Measurements from ENCODE around the gene ARHGEF12.

ARHGEF12 gene, protein sequence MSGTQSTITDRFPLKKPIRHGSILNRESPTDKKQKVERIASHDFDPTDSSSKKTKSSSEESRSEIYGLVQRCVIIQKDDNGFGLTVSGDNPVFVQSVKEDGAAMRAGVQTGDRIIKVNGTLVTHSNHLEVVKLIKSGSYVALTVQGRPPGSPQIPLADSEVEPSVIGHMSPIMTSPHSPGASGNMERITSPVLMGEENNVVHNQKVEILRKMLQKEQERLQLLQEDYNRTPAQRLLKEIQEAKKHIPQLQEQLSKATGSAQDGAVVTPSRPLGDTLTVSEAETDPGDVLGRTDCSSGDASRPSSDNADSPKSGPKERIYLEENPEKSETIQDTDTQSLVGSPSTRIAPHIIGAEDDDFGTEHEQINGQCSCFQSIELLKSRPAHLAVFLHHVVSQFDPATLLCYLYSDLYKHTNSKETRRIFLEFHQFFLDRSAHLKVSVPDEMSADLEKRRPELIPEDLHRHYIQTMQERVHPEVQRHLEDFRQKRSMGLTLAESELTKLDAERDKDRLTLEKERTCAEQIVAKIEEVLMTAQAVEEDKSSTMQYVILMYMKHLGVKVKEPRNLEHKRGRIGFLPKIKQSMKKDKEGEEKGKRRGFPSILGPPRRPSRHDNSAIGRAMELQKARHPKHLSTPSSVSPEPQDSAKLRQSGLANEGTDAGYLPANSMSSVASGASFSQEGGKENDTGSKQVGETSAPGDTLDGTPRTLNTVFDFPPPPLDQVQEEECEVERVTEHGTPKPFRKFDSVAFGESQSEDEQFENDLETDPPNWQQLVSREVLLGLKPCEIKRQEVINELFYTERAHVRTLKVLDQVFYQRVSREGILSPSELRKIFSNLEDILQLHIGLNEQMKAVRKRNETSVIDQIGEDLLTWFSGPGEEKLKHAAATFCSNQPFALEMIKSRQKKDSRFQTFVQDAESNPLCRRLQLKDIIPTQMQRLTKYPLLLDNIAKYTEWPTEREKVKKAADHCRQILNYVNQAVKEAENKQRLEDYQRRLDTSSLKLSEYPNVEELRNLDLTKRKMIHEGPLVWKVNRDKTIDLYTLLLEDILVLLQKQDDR (N-terminal part only)

DNA sequence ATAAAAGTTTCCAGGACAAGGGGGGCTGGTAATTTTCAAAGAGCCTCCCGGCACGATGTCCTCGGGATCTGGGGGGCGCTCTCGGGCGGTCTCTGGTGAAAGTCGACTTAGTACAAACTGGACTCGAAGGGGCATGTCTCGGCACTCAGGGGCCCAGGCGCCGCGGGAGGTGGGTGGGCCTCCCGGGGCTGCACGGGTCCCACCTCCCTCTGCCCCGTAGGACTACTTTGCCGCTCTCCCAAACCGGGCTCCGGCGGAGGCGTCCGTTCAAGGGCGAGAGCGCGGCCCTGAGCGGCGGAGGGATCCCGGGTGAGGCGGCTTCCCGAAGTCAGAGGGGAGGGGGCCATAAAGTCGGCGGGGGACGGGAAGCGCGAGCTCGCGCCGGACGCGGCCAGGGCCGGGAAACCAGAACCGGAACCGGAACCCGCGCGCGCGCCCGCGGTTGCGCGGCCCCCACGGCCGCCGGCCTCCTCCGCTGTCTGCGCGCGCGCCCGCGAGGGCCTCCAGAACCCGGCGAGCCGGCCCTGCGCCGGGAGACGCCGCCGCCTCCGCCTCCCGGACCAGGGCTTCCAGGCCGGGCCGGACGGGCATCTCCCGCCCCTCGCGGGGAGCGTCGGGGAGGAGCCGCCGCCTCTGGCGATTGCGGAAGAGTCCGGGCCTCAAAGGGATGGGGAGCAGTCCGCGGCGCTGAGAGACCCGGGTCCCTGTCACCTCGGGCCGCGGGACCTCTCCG, at the start of gene ARHGEF12:
Gene ARHGEF12 (plus strand): TSS at position 506 of the 733 bp plus-strand sequence. CDS start 831 bp downstream, outside the sequence.
- peak; percentile 83 for DNase-seq

DNA sequence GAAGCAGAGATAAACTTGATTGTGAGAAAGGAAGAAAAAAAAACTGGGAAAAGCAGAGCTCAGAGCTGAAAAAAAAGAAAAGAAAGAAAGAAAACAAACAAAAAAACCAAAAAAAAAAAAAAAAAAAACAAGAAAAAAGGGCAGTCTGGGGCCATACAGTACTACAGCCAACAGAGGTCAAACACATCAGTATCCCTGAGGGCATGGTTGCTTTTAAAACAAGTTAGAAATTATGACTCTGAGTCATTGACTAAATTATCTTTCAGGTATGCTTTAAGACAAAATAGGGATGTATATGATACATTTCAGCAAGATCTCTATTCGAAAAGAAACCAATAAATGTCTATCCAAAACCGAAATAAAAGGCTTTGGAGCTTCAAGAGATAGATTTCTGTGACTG, 48.2 kb upstream of the ARHGEF12 start:
- no peak for DNase-seq

DNA sequence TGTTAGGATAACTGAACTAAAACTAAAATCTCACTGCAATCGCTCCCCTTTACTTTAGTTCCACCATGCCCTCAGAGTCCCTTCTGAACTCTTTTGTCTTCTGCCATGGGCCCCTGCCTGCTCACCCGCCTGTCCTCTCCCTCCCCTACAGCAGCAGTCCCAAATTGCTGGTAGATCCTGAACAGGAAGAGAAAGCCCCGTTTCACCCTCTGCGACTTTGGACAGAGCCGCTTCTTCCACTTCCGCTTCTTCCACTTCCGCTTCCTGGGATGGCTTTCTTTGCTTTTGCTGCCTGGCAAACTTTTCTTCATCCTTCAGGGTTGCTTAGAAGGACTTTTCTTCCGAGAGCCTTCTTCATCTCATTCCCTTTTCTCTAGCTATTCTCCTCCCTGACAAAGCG, 46.8 kb upstream of the ARHGEF12 start:
- no peak for DNase-seq

DNA sequence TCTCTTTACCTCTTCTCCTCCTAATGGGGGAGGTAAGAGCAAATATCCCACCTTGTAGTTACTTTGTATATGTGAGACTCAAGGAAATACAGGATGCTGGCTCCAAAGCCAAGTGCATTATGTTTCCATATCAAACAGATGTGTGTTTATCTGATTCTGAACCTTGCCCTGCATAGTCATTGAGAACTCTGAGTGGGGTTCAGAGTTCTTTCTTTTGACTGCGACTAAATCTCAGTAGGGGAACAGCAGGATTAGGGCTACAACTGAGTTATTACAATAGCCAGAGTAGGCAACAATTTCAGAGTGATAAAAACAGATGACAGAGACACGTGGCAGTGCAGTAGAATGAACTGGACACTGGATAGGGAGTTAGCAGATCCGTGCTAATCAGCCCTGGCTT, 45.3 kb upstream of the ARHGEF12 start:
- DNase-seq = no peak

DNA sequence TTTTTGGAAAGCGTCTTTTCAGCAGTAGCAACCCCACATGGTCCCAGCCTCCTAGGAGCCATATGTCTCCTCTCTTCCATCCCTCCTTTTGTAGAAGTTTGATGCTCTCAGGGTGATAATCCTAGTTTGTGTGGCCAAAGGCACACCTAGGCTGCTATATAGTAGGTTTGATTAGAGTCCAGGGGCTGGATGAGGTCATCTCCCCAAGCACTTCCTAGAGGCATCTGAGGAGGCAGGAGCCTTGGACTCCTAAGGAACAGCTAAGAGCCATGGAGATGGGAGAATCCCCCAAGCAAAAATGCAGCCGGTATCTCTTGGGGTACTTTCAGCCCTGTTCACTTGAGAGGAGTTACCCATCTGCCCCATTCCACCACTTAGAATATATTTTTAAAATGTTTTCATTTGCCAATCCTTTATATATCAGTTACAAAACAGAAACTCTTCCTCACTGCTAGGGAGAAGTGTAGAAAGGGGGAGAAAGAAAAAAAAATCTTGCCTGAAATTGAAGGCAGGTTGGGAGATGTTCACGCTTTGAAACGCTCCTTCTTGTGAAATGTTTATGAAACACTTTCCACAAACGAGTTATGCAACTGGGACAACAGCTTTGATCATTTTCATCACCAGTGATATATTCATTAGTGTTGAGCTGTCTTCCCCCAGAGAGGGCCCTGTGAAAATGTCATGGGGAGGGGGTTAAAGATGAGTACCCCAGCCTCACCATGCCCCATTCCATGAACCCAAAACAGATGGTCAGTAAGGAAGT, 43.0 kb upstream of the ARHGEF12 start:
- no peak for DNase-seq

DNA sequence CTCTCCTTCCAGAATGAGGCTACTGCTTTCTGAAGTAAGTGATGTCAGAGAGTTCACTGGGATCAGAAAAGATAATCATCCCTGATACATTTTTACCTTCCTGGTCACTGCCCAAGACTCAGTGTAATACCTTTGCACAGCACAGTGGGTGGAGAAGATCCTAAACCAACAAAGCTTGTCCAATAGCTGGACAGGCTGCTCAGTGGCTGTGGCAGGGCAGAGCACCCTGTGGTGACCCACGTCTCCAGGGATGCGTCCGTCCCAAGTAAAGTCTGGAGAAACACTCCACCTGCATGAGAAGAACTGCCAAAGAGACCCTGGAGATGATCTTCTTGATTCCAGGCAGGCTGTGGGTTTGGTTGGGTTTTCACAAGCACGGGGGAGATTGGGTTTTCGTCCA, 42.1 kb upstream of the ARHGEF12 start:
- DNase-seq = no peak

DNA sequence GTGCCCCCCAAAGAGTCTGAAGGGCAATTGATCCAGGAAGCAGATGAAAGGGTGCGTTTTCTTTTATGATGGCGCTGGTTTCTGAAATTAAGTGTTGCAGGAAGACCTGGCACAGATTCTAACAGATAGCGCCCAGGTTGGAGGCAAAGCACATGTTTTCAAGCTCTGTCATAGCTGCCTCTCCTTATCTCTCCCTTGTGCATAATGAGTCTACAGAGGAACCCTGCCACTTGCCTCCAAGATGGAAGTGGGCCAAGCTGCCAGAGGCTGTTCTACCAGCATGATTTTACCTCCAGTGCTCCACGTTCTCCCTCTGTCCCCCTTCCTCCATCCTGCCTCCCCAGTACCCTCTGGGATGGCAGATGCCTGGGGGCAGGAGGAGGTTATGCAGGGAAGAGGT, 41.1 kb upstream of the ARHGEF12 start:
- no peak for DNase-seq

DNA sequence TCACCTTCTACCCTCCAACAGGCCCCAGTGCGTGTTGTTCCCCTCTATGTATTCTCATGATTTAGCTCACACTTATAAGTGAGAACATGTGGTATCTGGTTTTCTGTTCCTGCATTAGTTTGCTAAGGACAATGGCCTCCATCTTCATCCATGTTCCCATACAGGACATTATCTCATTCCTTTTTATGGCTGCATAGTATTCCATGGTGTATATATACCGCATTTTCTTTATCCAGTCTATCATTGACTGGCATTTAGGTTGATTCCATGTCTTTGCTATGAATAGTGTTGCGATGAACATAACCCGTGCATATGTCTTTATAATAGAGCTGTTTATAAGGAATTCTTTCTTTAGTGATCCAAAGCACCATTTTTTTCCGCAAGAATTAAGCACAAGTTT, 39.7 kb upstream of the ARHGEF12 start:
- DNase-seq = no peak

DNA sequence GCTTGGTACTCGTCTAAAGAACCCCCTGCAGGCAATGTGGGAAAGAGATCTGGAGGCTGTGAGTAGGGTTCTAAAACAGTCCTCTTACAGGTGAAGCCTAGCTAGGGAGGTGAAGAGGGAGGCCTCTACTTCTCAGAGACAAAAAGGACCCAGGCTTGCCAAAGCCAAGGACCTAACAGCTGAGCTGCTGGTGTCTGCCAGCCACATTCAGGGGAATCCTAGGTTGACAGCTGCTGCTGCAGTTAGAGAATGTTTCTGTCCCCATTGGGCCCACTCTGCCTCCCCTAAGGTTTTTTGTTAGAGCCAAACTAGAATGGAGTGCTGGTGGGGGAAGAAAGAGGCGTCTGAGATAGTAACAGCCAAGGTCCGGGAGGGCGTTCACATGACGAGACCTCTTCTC, 37.8 kb upstream of the ARHGEF12 start:
- no peak for DNase-seq

DNA sequence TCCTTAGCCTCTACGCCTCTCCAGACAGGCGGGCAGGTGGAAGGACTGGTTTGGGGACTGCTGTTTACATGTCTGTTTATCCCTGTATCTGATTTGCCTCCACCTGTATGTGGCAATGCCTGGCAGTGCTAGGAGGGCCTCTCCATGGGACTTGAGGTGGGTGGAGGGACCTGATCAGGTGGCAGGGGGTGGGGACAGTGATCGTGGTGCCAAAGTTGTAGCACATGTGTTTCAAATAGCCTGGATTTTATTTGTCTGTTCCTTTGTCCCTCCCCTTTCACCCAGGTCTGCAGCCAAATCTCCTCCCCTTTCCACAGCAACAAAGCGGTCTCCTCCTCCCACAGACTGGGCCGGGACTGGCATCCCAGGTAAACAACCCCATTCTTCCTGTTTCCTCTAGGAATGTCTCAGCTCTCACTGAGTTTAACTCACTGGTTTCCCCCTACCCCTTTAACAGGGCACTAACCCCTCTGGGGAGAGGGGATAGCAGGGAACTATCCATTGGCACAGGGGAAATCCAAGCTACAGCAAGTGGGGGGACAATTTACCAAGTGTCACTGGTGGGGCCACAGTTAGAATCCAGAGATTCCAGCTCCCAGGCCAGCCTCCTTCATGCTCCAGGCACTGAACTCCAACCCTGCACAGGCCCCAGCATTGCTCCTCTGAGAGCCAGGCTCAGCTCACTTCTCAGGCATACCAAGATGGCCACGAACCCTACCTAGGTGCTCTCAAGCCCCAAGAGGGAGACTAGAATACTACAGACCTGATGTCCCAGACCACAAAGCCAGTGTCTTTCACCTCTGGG, 34.0 kb upstream of the ARHGEF12 start:
- no peak for DNase-seq

DNA sequence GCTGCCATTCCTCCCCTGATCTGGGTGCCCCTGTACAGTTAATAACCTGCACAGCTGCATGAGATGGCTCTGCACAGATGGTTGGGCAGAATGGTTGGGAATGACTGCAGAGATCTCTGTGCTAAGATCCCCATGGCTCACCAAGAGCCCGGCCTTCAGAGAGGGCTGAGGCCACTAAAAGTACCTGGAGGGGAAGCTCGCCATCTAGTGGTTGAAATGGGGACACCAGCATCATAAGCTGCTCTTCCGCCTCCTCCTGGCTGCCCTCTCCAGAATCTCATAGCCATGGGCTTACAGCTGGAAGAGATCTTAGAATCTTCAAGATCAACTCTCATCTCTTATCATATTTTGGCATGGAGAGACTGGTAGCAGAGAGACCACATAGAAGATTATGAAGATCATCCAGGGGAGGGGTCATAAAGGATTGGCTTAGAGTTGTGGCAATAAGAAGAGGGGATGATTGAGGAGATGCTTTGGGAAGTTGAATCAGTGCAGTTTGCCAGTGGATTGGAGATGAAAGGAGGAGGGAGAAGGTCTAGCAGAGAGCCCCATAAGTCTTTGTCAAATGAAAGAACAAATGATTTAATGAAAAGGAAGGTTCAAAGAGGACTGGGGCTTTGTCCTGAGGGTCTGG, 33.1 kb upstream of the ARHGEF12 start:
- DNase-seq = peak; percentile 41

DNA sequence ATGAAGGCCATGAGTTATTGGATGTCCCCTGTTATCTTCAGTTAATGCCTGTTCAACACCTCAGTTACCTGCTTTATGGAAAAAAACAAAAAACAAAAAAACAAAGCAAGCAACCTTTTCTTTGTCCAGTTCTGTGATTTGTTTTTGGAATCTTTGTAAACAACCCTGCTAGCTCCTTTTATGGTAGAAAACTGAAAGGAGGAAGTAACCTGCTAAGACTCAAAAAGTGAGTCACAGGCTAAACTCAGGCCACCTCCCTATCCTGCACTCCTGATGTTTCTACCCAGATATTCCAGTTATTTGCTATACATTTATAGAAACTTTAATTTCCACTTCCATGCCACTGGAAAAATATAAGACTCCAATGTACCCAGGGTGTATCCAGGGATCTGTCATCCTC, 31.7 kb upstream of the ARHGEF12 start:
- no peak for DNase-seq

DNA sequence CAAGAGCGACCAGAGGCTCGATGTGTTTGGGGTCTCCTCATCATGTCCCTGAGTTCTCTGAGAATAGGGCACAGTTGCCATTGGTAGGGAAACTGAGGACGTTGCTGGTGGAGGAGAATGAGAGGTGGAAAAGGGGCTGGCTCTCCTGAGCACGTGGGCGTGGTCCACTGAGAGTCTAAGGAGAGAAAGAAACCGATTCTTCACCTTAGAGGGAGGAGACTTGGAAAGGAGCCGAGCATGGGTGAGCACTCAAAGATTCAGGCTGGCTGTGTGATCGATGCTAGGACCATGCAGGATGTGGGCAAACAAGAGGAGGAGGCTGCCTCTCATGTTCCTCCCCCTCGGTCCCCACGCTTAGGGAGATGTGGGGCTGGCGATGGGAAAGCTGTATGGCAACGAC, 30.9 kb upstream of the ARHGEF12 start:
- no peak for DNase-seq

DNA sequence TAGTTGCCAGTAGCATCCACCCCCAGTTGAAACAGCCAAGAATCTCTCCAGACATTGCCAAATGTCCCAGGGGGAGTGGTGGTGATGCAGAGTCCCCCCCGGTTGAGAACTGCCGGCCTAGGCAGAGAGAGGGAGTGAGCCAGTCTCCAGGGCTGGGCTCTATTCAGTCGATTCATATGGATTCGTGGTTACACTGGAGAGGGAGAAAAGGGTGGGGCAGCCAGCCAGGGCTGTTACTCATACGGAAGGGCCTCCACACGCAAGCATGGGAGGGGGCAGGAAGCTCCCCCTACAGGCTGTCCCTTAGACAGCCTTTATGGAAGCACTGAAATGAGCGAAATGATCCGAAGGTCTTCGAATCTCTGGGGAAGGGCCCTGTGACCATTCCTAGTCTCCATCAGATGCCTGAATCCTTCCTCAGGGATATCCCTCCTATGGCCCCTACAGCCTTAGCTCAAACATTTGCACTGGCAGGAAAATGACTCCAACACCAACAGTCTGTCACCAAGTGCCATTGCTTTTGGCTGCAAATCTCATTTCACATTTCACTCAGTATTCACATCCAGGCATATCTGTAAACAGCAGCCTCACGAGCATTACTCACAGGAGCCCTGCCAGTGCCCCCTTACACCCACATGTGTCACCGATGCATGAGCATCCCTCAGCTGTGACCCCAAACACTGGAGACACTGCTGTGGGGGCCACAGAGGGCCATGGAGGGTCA, 29.5 kb upstream of the ARHGEF12 start:
- no peak for DNase-seq

DNA sequence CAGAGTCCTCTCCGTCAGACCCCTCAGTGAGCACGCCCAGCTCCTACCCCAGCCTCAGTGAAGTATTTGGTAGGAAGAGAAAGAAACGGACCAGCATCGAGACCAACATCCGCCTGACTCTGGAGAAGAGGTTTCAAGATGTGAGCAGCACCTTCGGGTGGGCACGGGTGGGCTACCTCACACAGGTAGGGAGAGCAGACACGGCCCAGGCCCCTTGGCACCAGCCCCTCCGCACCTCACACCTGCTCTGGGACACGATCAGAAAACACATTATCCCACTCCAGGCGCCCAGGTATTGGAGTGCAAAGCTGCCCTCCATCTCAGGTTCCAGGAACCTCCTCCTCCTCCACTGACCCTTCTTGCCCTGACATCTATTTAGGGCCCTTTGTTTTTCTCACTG, 28.7 kb upstream of the ARHGEF12 start:
- no peak for DNase-seq

DNA sequence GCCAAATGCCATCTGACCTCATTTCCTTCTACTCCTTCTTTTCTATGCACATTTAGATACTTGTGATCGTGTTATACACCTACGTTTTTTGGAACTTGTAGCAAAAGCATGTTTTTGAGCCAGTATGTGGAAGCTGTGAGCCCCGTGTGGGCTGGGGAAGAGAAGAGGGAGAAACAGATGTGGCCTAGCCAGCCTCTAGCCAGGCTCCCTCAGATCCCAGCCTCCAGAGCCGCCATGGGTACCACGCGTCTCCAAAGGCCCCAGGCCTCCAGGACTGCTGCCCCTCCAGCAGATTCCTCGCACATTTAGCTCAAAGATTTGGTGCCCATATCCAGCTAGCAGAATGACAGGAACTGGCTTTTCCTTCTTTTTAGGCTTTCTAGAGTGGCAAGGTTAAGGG, 28.1 kb upstream of the ARHGEF12 start:
- no peak for DNase-seq

DNA sequence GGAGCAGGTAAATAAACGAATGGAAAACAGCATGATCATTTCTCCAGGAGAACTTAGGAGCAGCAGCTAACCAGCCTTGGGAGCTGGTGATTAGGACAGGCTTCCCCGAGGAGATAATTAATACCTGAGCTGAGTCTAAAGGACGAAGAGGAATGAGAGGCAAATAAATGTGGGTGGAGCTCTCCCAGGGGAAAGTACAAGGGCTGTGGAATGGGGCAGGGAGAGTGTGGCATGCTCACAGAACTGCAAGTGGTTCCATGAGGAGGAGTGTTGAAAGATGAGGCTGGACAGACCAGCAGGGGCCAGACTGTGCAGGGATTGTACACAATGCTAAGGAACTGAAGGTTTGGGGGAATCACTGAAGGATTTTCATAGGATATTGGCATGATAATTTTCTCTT, 25.3 kb upstream of the ARHGEF12 start:
- no peak for DNase-seq

DNA sequence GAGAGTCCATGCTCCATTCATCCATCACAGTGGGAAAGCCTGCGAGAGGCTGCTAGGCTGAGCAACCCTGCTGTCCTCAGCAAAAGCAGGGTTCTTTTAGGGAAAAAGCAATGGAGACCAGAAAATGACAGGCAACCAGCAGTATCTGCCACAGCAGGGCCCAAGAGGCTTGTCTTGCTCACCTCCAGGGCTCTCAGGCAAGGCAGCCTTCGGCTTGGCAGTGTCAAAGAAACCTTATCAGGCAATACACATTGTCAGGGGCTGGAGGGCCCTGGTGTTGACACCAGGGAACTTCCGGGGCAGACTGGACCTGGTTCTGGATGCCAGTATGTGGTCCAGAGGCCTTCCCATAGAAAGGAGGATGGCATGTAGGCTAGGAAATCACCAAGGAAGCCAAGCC, 21.4 kb upstream of the ARHGEF12 start:
- no peak for DNase-seq

DNA sequence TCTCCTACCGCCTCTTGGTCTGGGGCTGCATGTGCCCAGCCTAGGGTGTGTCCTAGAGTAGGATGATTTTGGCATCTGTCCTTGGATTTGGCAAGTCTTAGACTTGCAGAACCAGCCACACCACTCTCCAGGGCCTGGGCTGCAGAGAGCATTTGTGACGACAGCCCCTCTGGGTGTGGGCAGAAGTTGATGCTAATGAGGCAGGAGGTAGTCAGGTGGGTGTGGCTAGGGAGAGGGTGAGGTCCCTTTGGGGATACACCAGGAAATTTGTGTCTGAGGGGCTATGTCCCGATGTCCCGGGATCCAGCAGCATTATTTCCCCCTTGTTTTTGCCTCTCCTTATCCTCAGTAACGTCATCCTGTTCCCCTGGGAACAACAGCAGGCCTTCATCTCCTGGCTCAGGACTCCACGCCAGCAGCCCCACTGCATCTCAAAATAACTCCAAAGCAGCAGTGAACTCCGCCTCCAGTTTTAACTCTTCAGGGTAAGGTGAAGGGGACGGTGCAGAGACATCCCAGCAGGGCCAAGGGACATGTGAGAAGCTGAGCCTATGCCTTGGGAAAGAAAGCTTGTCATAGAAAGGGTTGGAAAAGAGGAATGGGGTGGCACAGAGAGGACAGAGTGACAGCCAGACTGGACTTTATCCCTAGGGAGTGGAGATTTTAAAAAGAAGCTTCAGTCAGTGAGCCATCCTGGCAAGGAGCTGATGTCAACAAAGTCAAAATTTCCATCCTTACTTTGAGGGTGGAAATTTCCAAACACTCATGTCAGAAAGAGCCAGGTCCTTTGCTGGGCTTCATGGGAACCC, 19.1 kb upstream of the ARHGEF12 start:
- DNase-seq = no peak

Measured in stimulated activated CD4-positive, alpha-beta T cell treated with anti-CD3 and anti-CD28 coated beads, Interleukin-4, amount 100 ng/mL, for 1 hour (primary cell).